B cell (primary cell): ENCODE measurements around the gene RBBP6.

Experiments used
- CTCF ChIP-seq: fragments of 200-600 bp; IDR thresholded peaks from one replicate; pipeline ENCODE4 v1.8.0; 2022; ENCODE audit warnings: antibody characterized with exemption, mild to moderate bottlenecking
- EZH2 ChIP-seq: IDR thresholded peaks from 2 replicates; pipeline ENCODE4 v1.6.1; 2012; ENCODE audit warnings: borderline replicate concordance, low read depth, mild to moderate bottlenecking, moderate library complexity, low read length; ENCODE audit not compliant: insufficient read depth, poor library complexity, severe bottlenecking

GRCh38 chr16:24514096-24514495 is 25.3 kb upstream of the RBBP6 start:
- TF ChIP-seq CTCF (no peak), EZH2 (no peak)
